GM18499 (cell line): ENCODE measurements around the gene MXD3.
"Not testable (repeated sequence)": the region's sequence is repeated elsewhere in the genome, so short reads cannot be mapped to it uniquely, and the experiment has no call there.

Experiments
- ATAC-seq: cut with Tn5 transposase; IDR thresholded peaks from one replicate; pipeline ENCODE4 v1.9.1; 2021; ENCODE audit warnings: moderate number of reproducible peaks; ENCODE audit not compliant: insufficient read depth, unreplicated experiment

MXD3 gene

DNA sequence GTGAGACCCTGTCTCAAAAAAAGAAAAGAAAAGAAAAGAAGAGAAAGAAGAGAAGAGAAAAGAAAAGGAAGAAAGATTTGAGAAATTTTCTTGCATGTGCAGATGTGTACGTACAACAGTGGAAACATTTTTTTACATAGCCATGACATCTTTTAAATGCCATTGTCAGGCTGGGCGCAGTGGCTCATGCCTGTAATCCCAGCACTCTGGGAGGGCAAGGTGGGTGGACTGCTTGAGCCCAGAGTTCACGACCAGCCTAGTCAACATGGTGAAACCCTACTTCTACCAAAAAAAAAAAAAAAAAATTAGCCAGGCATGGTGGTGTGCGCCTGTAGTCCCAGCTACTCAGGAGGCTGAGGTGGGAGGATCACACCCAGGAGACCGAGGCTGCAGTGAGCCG, 33.2 kb upstream of the MXD3 start:
- no peak for ATAC-seq

GRCh38 chr5:177343777-177344176, 32.1 kb upstream of the MXD3 start:
- no peak for ATAC-seq

DNA sequence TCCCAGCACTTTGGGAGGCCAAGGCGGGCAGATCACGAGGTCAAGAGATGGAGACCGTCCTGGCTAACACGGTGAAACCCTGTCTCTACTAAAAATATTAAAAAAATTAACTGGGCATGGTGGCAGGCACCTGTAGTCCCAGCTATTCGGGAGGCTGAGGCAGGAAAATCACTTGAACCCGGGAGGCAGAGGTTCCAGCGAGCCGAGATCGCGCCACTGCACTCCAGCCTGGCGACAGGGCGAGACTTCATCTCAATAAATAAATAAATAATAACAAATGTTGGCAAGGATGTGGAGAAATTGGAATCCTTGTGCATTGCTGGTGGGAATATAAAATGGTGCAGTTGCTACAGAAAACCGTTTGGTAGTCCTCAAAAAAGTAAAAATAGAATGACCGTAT, 31.3 kb upstream of the MXD3 start:
- not testable (repeated sequence) for ATAC-seq

DNA sequence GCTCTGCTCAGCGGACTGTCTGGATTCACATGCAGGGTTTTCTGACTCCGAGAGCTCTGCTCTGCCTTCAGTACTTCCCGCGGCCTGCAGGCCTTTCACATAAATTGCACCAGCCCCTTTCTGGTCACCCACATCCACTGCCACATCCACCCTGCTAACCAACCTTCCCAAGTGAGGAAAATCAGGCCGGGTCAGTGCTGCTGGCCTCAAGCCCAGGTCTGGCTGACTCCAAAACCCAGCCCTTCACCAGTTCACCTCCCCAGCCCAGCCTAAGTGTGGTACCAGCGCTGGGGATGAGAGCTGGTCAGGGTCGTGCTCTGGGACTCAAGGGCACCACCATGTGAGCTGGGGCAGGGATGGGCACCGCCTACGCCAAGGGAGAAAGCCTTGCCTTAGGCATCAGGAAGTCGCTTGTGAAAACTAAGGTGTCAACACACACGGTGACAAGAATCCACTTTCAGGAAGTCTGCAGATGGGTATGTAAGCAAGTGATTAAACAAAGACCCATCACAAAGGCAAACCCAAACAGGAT, 27.5 kb upstream of the MXD3 start:
- ATAC-seq: no peak

GRCh38 chr5:177338251-177339106, 26.8 kb upstream of the MXD3 start:
- ATAC-seq: no peak

GRCh38 chr5:177336603-177337494, 25.2 kb upstream of the MXD3 start:
- ATAC-seq: no peak

DNA sequence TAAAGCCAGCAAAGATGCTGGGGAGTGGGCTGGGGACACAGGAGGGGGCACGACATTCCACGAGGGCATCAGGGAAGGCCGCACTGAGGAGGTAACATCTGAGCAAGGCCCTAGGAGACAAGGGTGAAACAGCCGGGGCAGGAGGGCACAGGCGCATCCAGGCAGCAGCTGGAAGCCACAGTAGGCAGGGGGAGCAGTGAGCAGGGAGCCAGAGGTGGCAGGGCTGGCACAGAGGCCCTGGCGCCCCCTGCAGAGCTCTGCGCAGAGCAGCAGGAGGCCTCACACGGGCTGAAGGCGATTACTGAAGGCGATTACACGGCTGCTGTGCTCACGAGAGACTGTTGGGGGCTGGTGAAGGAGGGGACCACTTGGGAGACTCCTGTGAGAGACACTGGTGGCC, 24.4 kb upstream of the MXD3 start:
- no peak for ATAC-seq

- no peak for ATAC-seq
Measured at GRCh38 chr5:177335701-177336065, 24.0 kb upstream of the MXD3 start.

- no peak for ATAC-seq
Measured at GRCh38 chr5:177334781-177335700, 23.3 kb upstream of the MXD3 start.

- ATAC-seq: no peak
Measured at GRCh38 chr5:177334155-177334551, 22.5 kb upstream of the MXD3 start.

GRCh38 chr5:177333420-177334154, 21.9 kb upstream of the MXD3 start:
- ATAC-seq: no peak

DNA sequence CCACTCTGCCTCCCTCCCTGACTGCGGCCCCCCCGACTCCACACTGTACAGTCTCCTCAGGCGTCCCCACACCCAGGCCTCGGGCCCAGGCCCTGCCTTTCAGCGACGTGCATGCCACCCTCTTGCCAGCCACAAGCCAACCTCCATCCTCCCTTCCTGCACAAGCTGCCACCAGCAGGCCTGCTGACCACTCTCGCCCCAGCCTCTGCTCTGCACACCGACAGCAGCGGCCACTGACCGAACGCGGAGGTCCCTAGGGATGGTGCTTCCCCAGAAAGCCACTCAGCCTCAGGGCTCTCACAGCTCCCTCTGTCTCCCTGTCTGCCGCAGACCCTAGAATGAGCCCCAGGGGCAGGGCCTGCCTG, 21.2 kb upstream of the MXD3 start:
- ATAC-seq: no peak

DNA sequence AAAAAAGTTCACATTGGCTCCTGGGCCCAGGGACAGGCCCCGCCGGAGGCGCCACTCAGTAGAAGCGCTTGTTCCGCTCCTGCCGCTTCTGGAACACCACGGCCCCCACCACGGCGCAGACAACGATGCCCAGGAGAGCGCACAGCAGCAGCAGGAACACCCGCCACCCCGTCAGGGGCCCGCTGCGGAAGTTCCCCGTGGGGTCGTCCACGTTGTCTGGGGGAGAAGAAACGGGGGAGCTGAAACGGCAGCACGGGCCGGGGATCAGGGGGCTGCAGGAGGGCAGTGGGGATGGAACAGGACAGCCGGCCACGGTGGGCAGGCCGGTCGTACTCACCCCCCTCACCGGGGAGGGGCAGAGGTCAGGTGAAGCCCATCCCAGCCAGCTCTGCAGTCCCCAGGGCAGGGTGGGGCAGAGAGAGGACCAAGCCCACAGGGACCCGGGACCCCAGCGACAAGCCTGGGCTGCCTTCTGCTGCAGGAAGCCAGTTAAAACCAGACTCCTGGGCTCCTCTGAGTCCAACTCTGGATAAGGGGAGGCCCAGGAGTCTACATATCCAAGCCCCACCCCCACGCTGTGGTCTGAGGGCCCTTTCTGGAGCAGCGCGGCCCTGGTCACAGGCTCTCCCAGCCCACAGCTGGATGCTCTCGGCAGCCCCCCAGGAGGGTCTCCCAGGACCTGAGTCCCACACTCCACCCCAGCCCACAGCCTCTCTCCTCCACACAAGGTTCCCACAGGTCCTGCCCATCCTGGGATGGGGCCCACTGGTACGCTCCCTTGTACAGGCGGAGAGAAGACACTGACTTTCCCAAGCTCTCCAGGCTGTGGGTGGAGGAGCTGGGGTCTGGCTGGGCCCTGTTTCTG, 20.6 kb upstream of the MXD3 start:
- no peak for ATAC-seq

GRCh38 chr5:177330991-177331842, 19.5 kb upstream of the MXD3 start:
- no peak for ATAC-seq

GRCh38 chr5:177329883-177330282, 18.2 kb upstream of the MXD3 start:
- ATAC-seq: no peak

DNA sequence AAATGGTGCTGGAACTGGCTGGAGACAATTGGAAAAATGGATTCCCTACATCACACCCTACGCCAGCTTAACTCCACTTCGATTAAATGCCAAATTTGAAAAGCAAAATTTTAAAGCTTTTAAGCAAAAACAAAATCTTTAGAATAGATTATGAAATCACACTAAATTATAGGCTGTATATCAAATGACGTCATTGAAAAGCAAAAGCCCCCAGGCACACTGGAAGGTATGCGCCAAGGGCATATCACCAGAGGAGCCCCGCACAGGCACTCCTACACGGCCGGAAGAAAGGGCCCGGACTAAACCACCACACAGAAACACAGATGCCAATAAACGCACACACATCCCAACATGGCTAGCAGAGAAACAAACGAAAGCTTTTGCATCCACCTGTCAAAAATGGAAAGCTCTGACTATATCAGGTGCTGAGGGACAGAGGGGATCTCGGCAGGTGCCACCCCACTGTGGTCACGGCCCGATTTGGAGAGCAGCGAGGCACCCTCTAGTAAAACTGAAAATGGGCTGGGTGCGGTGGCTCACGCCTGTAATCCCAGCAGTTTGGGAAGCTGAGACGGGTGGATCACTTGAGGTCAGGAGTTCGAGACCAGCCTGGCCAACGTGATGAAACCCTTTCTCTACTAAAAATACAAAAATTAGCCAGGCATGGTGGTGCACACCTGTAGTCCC, 17.0 kb upstream of the MXD3 start:
- no peak for ATAC-seq
